ENCODE results near the gene AK2. TPM values are rescaled to one million over a fixed set of nuclear protein-coding genes. Genes with fewer than 3 reads are reported as not detected.
"Not testable (repeated sequence)": the region's sequence is repeated elsewhere in the genome, so short reads cannot be mapped to it uniquely, and the experiment has no call there.

The AK2 gene
- total RNA-seq, 2 donors from 2014 or later, result 304 to 372 TPM

- no peaks in the 10 kb centered on the region for H3K27me3 Mint-ChIP-seq
- H3K27ac Mint-ChIP-seq, result peak overlapping the region; percentile 91
- peak overlapping the region; percentile 57 for H3K4me3 Mint-ChIP-seq
- peaks cover 91% of the 10 kb centered on the region for H3K36me3 Mint-ChIP-seq (ENCODE audit: low read depth)
- peaks cover 37% of the 10 kb centered on the region for H3K4me1 Mint-ChIP-seq
- ATAC-seq (replicated peaks), result peak; percentile 69
- H3K9me3 Mint-ChIP-seq, result no peaks in the 10 kb centered on the region
Observed at GRCh38 chr1:33005117-33005837, 31.4 kb downstream of the AK2 start.

GRCh38 chr1:33004613-33005012 lies 32.1 kb downstream of the AK2 start:
- peaks cover 37% of the 10 kb centered on the region for H3K4me1 Mint-ChIP-seq
- no peaks in the 10 kb centered on the region for H3K27me3 Mint-ChIP-seq
- H3K27ac Mint-ChIP-seq, result peak overlapping the region; percentile 91
- no peaks in the 10 kb centered on the region for H3K9me3 Mint-ChIP-seq
- peaks cover 84% of the 10 kb centered on the region for H3K36me3 Mint-ChIP-seq (ENCODE audit: low read depth)
- peak overlapping the region; percentile 57 for H3K4me3 Mint-ChIP-seq
- ATAC-seq (replicated peaks), result peak; percentile 84

DNA sequence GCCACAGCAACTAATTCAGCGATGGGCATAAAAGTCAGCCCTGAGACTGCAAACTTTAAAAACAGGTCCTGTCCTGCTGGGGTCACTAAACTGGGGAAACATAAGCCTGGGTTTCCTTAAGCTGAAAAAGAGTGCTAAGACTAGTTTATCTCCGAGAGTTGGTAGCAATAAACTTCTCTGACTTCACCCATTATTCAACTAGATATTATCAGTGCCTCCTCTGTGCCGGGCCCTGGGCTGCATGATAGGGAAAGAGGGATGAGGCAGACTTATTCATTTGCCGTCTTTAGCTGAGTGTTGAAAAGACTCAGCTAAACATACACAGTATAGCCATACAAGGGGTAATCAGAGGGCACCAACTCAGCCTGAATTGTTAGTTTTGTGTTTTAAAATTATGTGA lies 33.0 kb downstream of the AK2 start:
- ATAC-seq (replicated peaks), result no peak
- peaks cover 37% of the 10 kb centered on the region for H3K4me1 Mint-ChIP-seq
- H3K36me3 Mint-ChIP-seq (ENCODE audit: low read depth), result peaks cover 75% of the 10 kb centered on the region
- peak overlapping the region; percentile 91 for H3K27ac Mint-ChIP-seq
- no peaks in the 10 kb centered on the region for H3K9me3 Mint-ChIP-seq
- no peaks in the 10 kb centered on the region for H3K27me3 Mint-ChIP-seq
- H3K4me3 Mint-ChIP-seq, result no peak overlapping the region

GRCh38 chr1:33002006-33002405 lies 34.7 kb downstream of the AK2 start:
- no peaks in the 10 kb centered on the region for H3K27me3 Mint-ChIP-seq
- no peaks in the 10 kb centered on the region for H3K9me3 Mint-ChIP-seq
- H3K4me3 Mint-ChIP-seq, result no peak overlapping the region
- peaks cover 58% of the 10 kb centered on the region for H3K36me3 Mint-ChIP-seq (ENCODE audit: low read depth)
- ATAC-seq (replicated peaks), result no peak
- H3K4me1 Mint-ChIP-seq, result peaks cover 51% of the 10 kb centered on the region
- H3K27ac Mint-ChIP-seq, result peak overlapping the region; percentile 70

DNA sequence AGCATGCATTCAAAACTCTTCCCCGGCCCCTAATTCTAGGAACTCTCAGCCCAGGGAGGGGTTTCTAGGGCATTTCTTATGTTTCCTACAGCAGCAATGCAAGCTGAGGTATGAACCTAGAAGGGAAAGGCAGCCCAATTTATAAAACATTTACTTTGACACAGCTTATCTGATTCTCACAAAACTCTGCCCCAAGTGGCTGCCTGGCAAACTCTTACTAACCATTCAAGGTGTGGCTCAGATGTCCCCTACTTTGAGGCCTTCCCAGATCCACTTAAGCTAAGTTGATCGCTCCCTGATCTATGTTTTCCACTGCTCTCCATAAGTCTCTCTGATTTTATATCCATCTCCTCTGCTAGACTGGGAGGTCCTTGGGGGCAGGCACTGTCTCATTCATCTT lies 35.4 kb downstream of the AK2 start:
- no peaks in the 10 kb centered on the region for H3K27me3 Mint-ChIP-seq
- no peak for ATAC-seq (replicated peaks)
- H3K4me1 Mint-ChIP-seq, result peaks cover 49% of the 10 kb centered on the region
- H3K9me3 Mint-ChIP-seq, result no peaks in the 10 kb centered on the region
- peaks cover 51% of the 10 kb centered on the region for H3K36me3 Mint-ChIP-seq (ENCODE audit: low read depth)
- peak overlapping the region; percentile 64 for H3K27ac Mint-ChIP-seq
- H3K4me3 Mint-ChIP-seq, result no peak overlapping the region

DNA sequence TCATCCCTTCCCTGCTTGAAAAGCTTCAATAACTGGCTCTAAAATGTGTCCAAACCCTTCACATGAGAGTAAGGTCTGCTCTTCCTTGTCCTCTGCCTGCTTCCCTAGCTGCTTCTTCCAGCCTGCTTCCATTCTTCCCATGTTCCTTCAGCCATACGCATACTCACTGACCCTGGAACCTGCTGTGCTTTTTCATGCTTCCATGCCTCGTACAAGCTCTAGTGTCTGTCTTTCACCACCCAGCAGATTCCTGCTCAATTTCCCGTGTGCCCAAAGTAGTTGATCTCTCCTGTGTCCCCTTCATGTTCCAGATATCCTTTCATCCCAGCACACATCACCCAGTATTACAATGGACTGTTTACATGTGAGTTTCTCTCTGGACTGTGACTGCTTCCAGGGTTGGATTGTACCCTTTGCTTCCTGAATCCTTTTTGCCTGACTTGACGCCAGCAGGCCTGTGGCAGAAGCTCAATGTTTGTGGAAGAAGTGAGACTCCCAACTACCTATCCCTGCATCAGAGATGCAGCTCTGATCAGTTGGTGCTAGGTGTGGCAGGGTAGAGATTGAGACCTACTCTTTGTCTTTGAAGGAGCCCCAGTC lies 36.2 kb downstream of the AK2 start:
- ATAC-seq (replicated peaks), result no peak
- Mint-ChIP-seq H3K4me1 (peaks cover 41% of the 10 kb centered on the region), H3K36me3 (ENCODE audit: low read depth) (peaks cover 44% of the 10 kb centered on the region), H3K27me3 (no peaks in the 10 kb centered on the region), H3K4me3 (no peak overlapping the region), H3K9me3 (no peaks in the 10 kb centered on the region), H3K27ac (peak overlapping the region; percentile 64)

DNA sequence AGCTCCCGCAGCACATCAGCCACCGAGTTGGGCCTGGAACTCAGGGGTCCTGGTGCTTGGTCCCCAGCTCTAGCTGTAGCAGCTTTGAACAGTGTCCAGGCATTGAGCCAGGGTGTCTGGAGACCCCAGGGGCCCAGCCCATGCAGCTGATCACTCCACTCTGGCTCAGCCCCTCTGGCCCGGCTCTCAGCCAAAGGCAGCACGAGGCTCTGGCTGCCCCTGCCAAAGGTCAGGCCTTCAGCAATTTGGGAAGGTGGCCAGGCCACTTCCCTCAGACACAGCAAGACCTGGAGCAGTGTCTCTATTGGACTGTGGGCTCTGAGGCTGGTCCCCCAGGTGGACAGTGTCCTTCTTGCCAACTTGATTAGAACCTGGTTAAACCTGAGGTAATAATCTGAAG lies 37.7 kb downstream of the AK2 start:
- no peak for ATAC-seq (replicated peaks)
- peaks cover 34% of the 10 kb centered on the region for H3K4me1 Mint-ChIP-seq
- peaks cover 28% of the 10 kb centered on the region for H3K36me3 Mint-ChIP-seq (ENCODE audit: low read depth)
- H3K27ac Mint-ChIP-seq, result no peak overlapping the region
- no peak overlapping the region for H3K4me3 Mint-ChIP-seq
- H3K27me3 Mint-ChIP-seq, result no peaks in the 10 kb centered on the region
- no peaks in the 10 kb centered on the region for H3K9me3 Mint-ChIP-seq

DNA sequence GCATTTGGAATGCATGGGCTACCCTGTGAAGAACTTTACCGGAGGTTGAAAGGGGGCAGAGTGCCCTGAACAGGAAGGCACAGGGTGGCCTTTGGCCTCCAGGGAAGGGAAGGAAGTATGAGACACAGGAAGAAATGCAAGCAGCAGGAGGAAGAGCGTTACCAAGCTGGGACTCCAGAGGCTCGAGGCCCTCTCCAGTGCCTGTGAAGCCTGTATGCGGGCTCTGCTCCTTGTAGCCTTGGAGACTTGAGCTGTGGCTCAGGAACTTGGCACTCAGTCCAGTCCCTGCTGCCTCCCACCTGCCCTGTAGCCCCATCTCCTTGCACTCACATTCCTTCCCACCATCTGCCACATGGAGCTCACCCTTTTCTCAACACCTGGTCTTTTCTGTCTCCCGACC lies 38.6 kb downstream of the AK2 start:
- peaks cover 19% of the 10 kb centered on the region for H3K36me3 Mint-ChIP-seq (ENCODE audit: low read depth)
- H3K27ac Mint-ChIP-seq, result peak overlapping the region; percentile 86
- H3K27me3 Mint-ChIP-seq, result no peaks in the 10 kb centered on the region
- peaks cover 36% of the 10 kb centered on the region for H3K4me1 Mint-ChIP-seq
- ATAC-seq (replicated peaks), result peak; percentile 20
- H3K4me3 Mint-ChIP-seq, result peak overlapping the region; percentile 45
- H3K9me3 Mint-ChIP-seq, result no peaks in the 10 kb centered on the region

DNA sequence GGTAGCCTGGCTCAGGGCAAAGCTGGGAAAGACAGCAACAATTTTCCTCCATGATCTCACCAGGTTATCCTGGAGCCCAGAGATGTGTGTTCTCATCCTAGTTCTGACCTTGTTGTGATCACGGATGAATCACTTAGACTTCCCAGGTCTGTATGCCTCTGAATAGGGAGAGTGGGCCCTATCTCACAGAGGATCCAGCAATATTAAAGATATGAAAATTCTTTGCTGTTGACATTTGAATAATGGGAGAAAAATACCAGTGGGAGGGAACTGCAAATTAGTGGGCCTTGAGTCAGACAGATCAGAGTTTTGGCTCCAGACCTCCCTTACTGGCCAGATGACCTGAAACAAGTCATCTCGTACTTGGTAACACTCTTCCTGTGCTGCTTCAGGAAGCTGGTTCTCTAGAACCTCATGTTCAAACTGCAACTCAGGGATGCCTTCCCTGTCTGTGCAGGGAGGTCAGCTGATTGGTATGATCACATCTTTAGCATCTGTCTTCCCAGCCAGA lies 39.2 kb downstream of the AK2 start:
- H3K27me3 Mint-ChIP-seq, result no peaks in the 10 kb centered on the region
- ATAC-seq (replicated peaks), result peak; percentile 34
- H3K36me3 Mint-ChIP-seq (ENCODE audit: low read depth), result peaks cover 13% of the 10 kb centered on the region
- H3K4me1 Mint-ChIP-seq, result peaks cover 38% of the 10 kb centered on the region
- H3K9me3 Mint-ChIP-seq, result no peaks in the 10 kb centered on the region
- H3K4me3 Mint-ChIP-seq, result peak overlapping the region; percentile 45
- peak overlapping the region; percentile 86 for H3K27ac Mint-ChIP-seq

- ATAC-seq (replicated peaks); H3K36me3 Mint-ChIP-seq (ENCODE audit: low read depth); H3K9me3 Mint-ChIP-seq; H3K27me3 Mint-ChIP-seq: not testable (repeated sequence)
- H3K4me3 Mint-ChIP-seq, result peak overlapping the region; percentile 63
- peak overlapping the region; percentile 88 for H3K27ac Mint-ChIP-seq
- peaks cover 54% of the 10 kb centered on the region for H3K4me1 Mint-ChIP-seq
Observed at GRCh38 chr1:32993324-32993636, 43.4 kb downstream of the AK2 start.

- Mint-ChIP-seq H3K27me3 (no peaks in the 10 kb centered on the region), H3K9me3 (no peaks in the 10 kb centered on the region), H3K36me3 (ENCODE audit: low read depth) (no peaks in the 10 kb centered on the region), H3K4me1 (peaks cover 48% of the 10 kb centered on the region), H3K4me3 (peak overlapping the region; percentile 63), H3K27ac (peak overlapping the region; percentile 88)
- ATAC-seq (replicated peaks), result peak; percentile 91
Observed at GRCh38 chr1:32992489-32993323, 44.0 kb downstream of the AK2 start.

GRCh38 chr1:32991819-32992488 lies 44.7 kb downstream of the AK2 start:
- ATAC-seq (replicated peaks), result peak; percentile 14
- Mint-ChIP-seq H3K27ac (peak overlapping the region; percentile 88), H3K27me3 (no peaks in the 10 kb centered on the region), H3K36me3 (ENCODE audit: low read depth) (no peaks in the 10 kb centered on the region), H3K4me3 (peak overlapping the region; percentile 63), H3K4me1 (peaks cover 43% of the 10 kb centered on the region), H3K9me3 (no peaks in the 10 kb centered on the region)

GRCh38 chr1:32991386-32991785 lies 45.3 kb downstream of the AK2 start:
- Mint-ChIP-seq H3K27me3 (no peaks in the 10 kb centered on the region), H3K27ac (peak overlapping the region; percentile 88), H3K4me3 (peak overlapping the region; percentile 63), H3K36me3 (ENCODE audit: low read depth) (no peaks in the 10 kb centered on the region), H3K9me3 (no peaks in the 10 kb centered on the region), H3K4me1 (peaks cover 43% of the 10 kb centered on the region)
- no peak for ATAC-seq (replicated peaks)

- Mint-ChIP-seq H3K9me3 (no peaks in the 10 kb centered on the region), H3K4me1 (peaks cover 46% of the 10 kb centered on the region), H3K36me3 (ENCODE audit: low read depth) (no peaks in the 10 kb centered on the region), H3K4me3 (peak overlapping the region; percentile 63), H3K27me3 (no peaks in the 10 kb centered on the region), H3K27ac (peak overlapping the region; percentile 88)
- ATAC-seq (replicated peaks), result no peak
Observed at GRCh38 chr1:32990887-32991286, 45.8 kb downstream of the AK2 start.
